ENCODE data around the gene SH3BGRL3. TPM values are rescaled to one million over a fixed set of nuclear protein-coding genes. Genes with fewer than 3 reads are reported as not detected.

The SH3BGRL3 gene
- total RNA-seq, 4 donors from 2014 or later, result 10.3 to 16.9 (median 13.1) TPM

- intact Hi-C loops (cut with DNase I; ENCODE audit: low total_unique reads), result no loop called here
- ATAC-seq (no peak), DNase-seq (no peak)
- Histone ChIP-seq H3K36me3 (no peaks in the 10 kb centered on the region), H3K9me3 (no peaks in the 10 kb centered on the region), H3K4me3 (no peak overlapping the region), H3K27me3 (no peaks in the 10 kb centered on the region), H3K27ac (no peak overlapping the region), H3K4me1 (peaks cover 2% of the 10 kb centered on the region in 2 donors)
- in situ Hi-C loops (cut with MboI; ENCODE audit: low sequenced_read_pairs in 4 of 4), result no loop called here
- TF ChIP-seq CTCF (IDR thresholded peaks at IDR 0.05 in 4 of 5, conservative IDR thresholded peaks at IDR 0.05 in 1 of 5) (no peak), POLR2A (IDR thresholded peaks at IDR 0.05) (no peak)
Measured at GRCh38 chr1:26300578-26301275, 20.8 kb downstream of the SH3BGRL3 start.

GRCh38 chr1:26302733-26303405 is 23.0 kb downstream of the SH3BGRL3 start:
- no peak for ATAC-seq
- Histone ChIP-seq H3K27me3 (no peaks in the 10 kb centered on the region), H3K4me3 (no peak overlapping the region), H3K36me3 (no peaks in the 10 kb centered on the region), H3K4me1 (peaks cover 7 to 13% of the 10 kb centered on the region in 2 donors), H3K9me3 (no peaks in the 10 kb centered on the region), H3K27ac (peak overlapping the region; percentile 16 to 37 (median 26))
- in situ Hi-C loops (cut with MboI; ENCODE audit: low sequenced_read_pairs in 4 of 4) (no loop called here), intact Hi-C loops (cut with DNase I; ENCODE audit: low total_unique reads) (no loop called here)
- TF ChIP-seq POLR2A (IDR thresholded peaks at IDR 0.05), result no peak
- TF ChIP-seq CTCF (IDR thresholded peaks at IDR 0.05 in 4 of 5, conservative IDR thresholded peaks at IDR 0.05 in 1 of 5), result no peak
- DNase-seq, result peak in 1 of 2 donors; percentile 54

- Histone ChIP-seq H3K4me1 (peaks cover 7 to 13% of the 10 kb centered on the region in 2 donors), H3K27me3 (no peaks in the 10 kb centered on the region), H3K9me3 (no peaks in the 10 kb centered on the region), H3K27ac (peak overlapping the region; percentile 42 to 73 (median 55)), H3K4me3 (peak overlapping the region; percentile 75 to 85 (median 82)), H3K36me3 (no peaks in the 10 kb centered on the region)
- no peak for ATAC-seq
- intact Hi-C loops (cut with DNase I; ENCODE audit: low total_unique reads) (no loop called here), in situ Hi-C loops (cut with MboI; ENCODE audit: low sequenced_read_pairs in 4 of 4) (no loop called here)
- TF ChIP-seq CTCF (IDR thresholded peaks at IDR 0.05 in 4 of 5, conservative IDR thresholded peaks at IDR 0.05 in 1 of 5) (no peak), POLR2A (IDR thresholded peaks at IDR 0.05) (no peak)
- no peak for DNase-seq
Measured at GRCh38 chr1:26305667-26306289, 25.9 kb downstream of the SH3BGRL3 start.

GRCh38 chr1:26306290-26307229 is 26.7 kb downstream of the SH3BGRL3 start, which contains the start of gene UBXN11:
UBXN11 (minus strand) TSS chr1:26306636; CDS start chr1:26302883, 3,753 bp downstream.
- no peak for TF ChIP-seq CTCF (IDR thresholded peaks at IDR 0.05 in 4 of 5, conservative IDR thresholded peaks at IDR 0.05 in 1 of 5)
- TF ChIP-seq POLR2A (IDR thresholded peaks at IDR 0.05), result no peak
- DNase-seq (peak; percentile 88 to 93), ATAC-seq (peak; percentile 96 to 99)
- Histone ChIP-seq H3K36me3 (no peaks in the 10 kb centered on the region), H3K9me3 (no peaks in the 10 kb centered on the region), H3K4me1 (peaks cover 7 to 13% of the 10 kb centered on the region in 2 donors), H3K4me3 (peak within 1 kb of the TSS; percentile 75 to 85 (median 82)), H3K27me3 (no peaks in the 10 kb centered on the region), H3K27ac (peak within 1 kb of the TSS; percentile 42 to 73 (median 55))
- intact Hi-C loops (cut with DNase I; ENCODE audit: low total_unique reads) (no loop called here), in situ Hi-C loops (cut with MboI; ENCODE audit: low sequenced_read_pairs in 4 of 4) (no loop called here)

Measured in gastrocnemius medialis (tissue), 4 donors.